ENCODE measurements around the gene FBXO15. TPM values are rescaled to one million over a fixed set of nuclear protein-coding genes. Genes with fewer than 3 reads are reported as not detected.

Gene FBXO15
- total RNA-seq, 1 donor, result 0.27 TPM

DNA sequence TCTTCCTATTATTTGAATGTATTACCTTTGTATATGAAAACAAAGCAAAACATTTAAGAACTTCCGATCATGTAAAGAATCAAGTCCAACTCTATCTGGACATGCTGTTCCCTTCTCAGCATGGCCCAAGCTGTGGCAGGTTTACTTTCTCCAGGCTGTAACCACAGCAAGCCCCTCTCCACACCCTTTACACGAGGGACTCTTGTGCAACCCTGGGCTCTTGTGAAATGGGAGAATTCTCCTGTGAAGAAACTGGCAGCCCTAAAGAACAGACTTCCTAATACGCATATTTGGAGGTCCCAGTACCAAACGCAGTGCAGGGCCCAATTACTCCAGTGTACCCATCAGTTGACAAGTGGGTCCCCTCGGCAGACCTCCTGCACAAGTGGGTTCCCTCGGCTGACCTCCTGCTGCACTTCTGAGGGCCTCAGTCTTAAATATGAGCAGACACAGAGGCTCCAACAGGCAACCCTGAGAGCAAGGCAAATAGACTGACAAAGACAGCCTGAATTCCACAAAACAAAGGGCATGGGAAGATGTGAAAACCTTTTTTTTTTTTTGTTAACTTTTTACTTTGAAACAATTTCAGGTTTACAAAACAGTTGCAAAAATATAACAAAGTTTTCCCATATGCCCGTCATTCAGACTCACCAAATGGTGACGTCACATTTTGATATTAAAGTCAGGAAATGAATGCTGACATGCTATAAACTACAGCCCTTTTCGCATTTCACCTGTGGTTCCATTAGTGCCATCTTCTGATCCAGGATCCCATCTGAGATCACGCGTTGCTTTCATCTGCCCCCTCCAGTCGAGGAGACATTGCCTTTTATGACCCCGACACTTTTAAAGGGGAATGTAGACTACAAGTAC is 78.2 kb downstream of the FBXO15 start:
- no peak for DNase-seq (ENCODE audit: low read depth)
- TF ChIP-seq, protein P1, sequence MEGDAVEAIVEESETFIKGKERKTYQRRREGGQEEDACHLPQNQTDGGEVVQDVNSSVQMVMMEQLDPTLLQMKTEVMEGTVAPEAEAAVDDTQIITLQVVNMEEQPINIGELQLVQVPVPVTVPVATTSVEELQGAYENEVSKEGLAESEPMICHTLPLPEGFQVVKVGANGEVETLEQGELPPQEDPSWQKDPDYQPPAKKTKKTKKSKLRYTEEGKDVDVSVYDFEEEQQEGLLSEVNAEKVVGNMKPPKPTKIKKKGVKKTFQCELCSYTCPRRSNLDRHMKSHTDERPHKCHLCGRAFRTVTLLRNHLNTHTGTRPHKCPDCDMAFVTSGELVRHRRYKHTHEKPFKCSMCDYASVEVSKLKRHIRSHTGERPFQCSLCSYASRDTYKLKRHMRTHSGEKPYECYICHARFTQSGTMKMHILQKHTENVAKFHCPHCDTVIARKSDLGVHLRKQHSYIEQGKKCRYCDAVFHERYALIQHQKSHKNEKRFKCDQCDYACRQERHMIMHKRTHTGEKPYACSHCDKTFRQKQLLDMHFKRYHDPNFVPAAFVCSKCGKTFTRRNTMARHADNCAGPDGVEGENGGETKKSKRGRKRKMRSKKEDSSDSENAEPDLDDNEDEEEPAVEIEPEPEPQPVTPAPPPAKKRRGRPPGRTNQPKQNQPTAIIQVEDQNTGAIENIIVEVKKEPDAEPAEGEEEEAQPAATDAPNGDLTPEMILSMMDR (IDR thresholded peaks at IDR 0.05; ENCODE audit: insufficient read depth, low read length), result no peak
- H3K4me3 ChIP-seq (ENCODE audit: low read depth, low read length), result no peak overlapping the region

DNA sequence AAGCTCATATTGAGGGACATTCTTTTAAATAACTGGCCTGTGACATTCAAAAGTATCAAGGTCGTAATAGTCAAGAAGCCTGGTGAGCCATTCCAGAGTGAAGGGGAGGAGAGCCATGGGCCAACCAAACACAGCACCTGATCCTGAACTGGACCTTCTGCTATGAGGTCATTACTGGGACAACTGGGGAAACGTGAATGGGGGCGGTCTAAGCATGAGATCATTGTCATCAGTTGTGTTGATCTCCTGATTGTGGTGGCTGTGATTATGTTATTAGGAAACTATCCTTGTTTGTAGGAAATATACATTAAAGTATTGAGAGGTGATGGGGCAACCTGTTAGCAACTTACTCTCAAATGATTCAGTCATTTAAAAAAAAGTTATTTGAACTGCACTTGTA is 79.3 kb downstream of the FBXO15 start:
- TF ChIP-seq, protein P1 (IDR thresholded peaks at IDR 0.05; ENCODE audit: insufficient read depth, low read length), result no peak
- no peak overlapping the region for H3K4me3 ChIP-seq (ENCODE audit: low read depth, low read length)
- no peak for DNase-seq (ENCODE audit: low read depth)

DNA sequence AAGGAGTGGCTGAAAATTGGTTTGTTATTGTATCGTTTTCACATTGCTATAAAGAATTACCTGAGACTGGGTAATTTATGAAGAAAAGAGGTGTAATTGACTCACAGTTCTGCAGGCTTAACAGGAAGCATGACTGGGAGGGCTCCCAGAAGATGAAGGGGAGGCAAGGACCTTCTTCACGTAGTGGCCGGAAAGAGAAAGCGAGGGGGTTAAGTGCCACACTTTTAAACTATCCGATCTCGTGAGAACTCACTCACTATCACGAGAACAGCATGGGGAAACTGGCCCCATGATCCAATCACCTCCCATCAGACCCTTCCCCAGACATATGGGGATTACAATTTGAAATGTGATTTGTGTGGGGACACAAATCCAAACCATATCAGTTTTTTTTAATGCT is 81.6 kb downstream of the FBXO15 start:
- DNase-seq (ENCODE audit: low read depth), result no peak
- no peak overlapping the region for H3K4me3 ChIP-seq (ENCODE audit: low read depth, low read length)
- TF ChIP-seq, protein P1 (IDR thresholded peaks at IDR 0.05; ENCODE audit: insufficient read depth, low read length), result no peak

DNA sequence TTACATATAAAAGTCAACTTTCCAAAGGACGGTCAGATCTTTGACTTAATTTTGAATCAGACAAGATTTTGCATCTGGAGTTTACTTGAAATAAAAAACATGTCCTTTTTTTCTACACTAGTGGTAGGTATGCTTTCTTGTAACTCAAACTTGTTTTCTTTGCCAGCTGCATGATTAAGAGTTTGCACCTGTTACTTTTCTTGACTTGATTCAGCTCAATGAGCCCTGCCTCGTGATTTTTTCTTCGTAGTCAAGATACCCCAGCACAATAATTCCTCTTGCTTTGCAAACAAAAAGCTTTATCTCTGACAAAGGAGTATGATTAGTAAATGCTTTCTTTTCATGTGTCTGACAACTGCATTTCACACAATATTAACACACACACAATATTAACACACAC is 82.3 kb downstream of the FBXO15 start:
- no peak for DNase-seq (ENCODE audit: low read depth)
- no peak overlapping the region for H3K4me3 ChIP-seq (ENCODE audit: low read depth, low read length)
- TF ChIP-seq, protein P1 (IDR thresholded peaks at IDR 0.05; ENCODE audit: insufficient read depth, low read length), result no peak

DNA sequence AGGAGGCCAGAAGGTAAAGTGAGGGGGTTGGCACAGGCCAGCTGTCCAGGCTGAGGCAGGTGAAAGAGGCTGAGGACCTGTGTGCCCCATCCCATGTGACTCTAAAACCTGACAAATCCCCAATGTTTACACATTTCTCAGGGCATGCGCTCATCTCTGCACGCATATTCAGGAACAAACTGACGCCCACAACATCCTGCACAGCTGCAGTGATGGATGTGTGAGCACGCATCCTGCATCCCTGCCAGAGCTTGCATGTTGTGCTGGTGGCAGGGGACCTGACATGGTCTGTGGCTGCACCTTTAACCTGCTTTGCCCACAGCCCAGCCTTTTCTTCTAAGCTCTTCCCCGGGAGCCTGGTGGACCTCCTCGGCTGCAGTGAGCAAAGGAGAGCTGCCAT is 83.1 kb downstream of the FBXO15 start:
- H3K4me3 ChIP-seq (ENCODE audit: low read depth, low read length), result no peak overlapping the region
- TF ChIP-seq, protein P1 (IDR thresholded peaks at IDR 0.05; ENCODE audit: insufficient read depth, low read length), result no peak
- DNase-seq (ENCODE audit: low read depth), result no peak

DNA sequence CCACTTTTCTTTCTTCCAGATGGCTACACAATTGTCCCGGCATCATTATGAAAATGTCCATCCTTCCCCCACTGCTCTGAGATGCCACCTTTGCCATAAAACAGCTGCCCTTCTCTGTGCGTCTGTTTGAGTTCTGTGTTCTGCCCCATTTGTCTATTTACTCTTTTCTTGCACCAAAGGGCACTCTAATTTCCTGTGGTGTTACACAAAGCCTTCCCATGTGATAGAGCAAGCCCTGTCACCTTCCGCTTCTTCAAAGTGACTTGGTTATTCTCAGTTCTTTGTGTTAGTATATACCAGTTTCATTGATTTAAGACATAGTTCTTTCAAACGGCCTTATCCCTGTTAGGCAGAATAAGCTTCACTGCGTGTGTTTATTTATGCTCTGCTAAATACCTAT is 84.1 kb downstream of the FBXO15 start:
- no peak overlapping the region for H3K4me3 ChIP-seq (ENCODE audit: low read depth, low read length)
- TF ChIP-seq, protein P1 (IDR thresholded peaks at IDR 0.05; ENCODE audit: insufficient read depth, low read length), result no peak
- DNase-seq (ENCODE audit: low read depth), result no peak
